NCI-H1105 (cell line): ENCODE measurements around the gene MERTK.
"Not testable (repeated sequence)": the region's sequence is repeated elsewhere in the genome, so short reads cannot be mapped to it uniquely, and the experiment has no call there.

ENCODE experiments used
- DNase-seq: peaks from one replicate; lab custom pipeline; 2025; lab: John Stamatoyannopoulos, UW

Gene MERTK

DNA sequence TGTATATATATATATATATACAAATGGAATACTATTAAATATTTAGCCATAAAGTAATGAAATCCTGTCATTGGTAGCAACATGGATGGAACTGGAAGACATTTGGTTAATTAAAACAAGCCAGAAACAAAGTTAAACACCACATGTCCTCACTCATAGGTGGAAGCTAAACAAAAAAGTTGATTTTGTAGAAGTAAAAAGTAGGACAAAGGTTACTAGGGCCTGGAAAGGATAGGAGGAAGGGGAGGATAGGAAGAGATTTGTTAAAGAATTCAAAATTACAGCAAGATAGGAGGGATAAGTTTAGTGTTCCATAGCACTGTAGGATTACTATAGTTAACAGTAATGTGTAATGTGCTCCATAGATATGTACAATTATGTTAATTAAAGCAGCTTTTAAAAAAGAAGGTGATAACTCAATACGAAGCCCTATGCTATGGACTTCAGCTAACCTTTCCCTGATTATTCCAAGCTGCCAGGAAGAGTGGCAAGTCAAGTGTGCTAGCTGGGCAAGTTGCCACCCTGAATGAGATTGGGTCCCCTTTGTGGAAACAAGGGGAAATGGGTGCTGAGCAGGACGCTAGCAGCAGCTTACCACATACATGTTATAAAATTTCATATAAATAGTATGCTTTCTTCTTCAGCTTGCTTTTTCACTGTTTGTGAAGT lies 12.3 kb downstream of the MERTK start:
- no peak for DNase-seq

DNA sequence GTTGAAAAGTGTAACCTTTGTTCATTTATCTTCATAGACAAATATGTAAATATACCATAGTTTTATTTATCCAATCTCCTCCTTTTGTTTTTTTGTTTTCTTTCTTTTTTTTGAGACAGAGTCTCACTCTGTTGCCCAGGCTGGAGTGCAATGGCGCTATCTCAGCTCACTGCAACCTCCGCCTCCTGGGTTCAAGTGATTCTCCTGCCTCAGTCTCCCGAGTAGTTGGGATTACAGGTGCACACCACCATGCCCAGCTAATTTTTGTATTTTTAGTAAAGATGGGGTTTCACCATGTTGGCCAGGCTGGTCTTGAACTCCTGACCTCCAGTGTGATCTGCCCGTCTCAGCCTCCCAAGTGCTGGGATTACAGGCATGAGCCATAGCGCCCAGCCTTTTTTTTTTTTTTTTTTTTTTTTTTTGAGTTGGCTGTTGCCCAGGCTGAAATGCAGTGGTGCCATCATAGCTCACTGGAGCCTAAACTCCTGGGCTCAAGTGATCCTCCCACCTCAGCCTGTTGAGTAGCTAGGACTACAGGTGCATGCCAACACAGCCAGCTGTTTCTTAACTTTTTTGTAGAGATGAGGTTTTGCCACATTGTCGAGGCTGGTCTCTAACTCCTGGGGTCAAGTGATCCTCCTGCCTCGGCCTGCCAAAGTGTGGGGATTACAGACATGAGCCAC lies 13.0 kb downstream of the MERTK start:
- not testable (repeated sequence) for DNase-seq

- DNase-seq: no peak
Measured at GRCh38 chr2:111912547-111912946, 14.1 kb downstream of the MERTK start.

DNA sequence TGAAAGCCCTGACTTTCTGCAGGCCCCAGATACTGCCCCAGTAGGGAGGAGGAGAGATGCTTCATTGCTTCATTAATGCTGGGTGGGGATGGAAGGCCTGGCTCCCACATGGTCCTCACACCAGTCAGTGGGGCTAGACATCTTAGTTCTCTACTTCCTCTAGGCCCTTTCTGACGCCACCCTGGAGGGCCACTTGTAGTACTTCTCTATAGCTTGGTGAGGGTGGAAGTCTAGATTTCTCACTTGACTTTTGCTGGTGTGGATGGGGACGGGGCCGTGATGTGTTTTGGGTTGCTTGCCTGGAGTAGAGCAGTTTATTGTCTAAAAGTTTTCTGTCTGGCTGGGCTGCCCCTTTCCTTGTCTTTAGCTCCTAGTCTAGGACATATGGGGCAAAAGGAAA lies 18.7 kb downstream of the MERTK start:
- DNase-seq: no peak

- DNase-seq: no peak
Measured at GRCh38 chr2:111918383-111918806, 20.0 kb downstream of the MERTK start.

GRCh38 chr2:111919365-111919764 lies 21.0 kb downstream of the MERTK start:
- no peak for DNase-seq

DNA sequence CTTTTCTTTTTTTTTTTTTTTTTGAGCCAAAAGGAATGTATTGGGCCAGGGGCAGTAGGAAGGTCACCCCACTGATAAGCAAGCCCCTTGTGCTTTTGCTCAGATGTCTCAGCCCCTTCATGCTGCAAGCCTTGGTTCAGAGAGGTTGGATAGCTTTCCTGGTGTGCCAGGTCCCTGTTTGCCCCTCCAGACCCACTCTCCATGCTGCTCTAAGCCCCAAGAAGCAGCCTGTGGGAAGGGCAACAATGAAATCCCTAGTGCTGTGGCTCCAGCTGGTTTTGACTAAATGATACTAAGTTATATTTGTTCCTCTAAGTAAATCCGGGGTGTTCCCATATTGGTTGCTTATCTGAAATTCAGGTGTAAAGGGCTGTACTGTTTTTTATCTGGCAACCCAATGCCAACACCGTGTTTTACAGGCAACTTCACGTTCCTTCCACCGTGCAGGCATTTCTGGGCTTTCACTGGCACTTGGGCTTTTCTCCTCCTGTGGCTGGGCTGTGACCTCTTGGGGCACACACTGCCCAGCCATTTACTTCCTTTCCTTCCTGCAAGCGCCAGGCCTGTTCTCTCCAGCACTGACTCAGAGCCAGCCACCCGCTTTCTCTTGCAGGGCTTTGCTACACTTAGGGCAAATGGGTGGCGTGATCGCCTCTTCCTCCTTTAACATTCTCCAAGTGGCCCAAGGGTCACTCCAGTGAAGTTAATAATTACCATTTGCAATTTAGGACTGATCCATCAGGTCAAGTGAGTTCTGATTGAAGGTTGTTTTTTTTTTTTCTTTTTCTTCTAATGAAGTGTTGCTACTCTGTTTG lies 21.6 kb downstream of the MERTK start:
- no peak for DNase-seq

- DNase-seq: no peak
Measured at GRCh38 chr2:111923276-111923804, 24.9 kb downstream of the MERTK start.

- no peak for DNase-seq
Measured at GRCh38 chr2:111924617-111925107, 26.3 kb downstream of the MERTK start.

- no peak for DNase-seq
Measured at GRCh38 chr2:111927723-111928122, 29.3 kb downstream of the MERTK start.

DNA sequence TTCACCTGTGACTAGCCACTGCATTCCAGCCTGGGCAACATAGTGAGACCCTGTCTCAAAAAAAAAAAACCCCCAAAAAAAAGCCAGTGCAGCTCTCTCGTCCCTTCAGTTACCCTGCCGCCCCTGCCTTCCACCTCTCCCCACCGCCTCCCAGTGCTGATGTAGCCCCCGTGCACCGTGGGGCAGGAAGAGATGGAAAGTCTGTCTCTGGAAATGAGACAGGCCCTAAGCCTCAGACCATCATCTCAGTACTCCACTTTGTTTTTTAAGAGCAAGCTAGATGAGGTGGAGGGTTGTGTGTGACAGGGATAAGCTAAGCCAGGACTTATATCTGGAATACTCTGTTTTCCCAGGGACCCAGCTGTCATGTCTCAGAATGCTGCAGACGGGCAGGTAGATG lies 32.0 kb downstream of the MERTK start:
- no peak for DNase-seq

- no peak for DNase-seq
Measured at GRCh38 chr2:111930875-111931274, 32.5 kb downstream of the MERTK start.

DNA sequence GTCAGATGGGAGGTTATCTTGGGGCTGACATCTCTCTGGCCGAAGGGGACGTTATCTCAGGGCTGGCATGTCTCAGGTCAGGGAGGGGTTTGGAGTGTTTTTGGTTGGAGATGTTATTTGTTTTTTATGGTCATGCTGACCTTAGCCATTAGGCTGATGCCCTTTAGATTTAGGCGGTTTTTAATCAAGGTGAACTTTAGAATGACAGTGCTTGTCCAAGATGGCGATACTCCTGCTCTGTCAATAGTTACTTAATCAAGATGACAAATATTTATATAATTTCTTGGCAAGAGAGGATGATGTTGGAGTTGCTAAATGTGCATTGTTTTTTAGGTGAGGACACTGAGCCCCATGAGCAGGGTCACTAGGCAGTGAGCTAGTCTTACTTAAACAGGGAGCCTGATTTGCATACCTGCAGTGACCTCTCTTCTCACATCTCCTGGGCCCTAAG lies 34.5 kb downstream of the MERTK start:
- DNase-seq: no peak

DNA sequence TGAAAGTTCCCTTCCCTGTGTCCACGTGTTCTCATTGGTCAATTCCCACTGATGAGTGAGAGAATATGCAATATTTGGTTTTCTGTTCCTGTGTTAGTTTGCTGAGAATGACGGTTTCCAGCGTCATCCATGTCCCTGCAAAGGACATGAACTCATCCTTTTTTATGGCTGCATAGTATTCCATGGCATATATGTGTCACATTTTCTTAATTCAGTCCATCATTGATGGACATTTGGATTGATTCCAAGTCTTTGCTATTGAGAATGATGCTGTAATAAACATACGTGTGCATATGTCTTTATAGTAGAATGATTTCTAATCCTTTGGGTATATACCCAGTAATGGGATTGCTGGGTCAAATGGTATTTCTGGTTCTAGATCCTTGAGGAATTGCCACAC lies 35.5 kb downstream of the MERTK start:
- DNase-seq: not testable (repeated sequence)

DNA sequence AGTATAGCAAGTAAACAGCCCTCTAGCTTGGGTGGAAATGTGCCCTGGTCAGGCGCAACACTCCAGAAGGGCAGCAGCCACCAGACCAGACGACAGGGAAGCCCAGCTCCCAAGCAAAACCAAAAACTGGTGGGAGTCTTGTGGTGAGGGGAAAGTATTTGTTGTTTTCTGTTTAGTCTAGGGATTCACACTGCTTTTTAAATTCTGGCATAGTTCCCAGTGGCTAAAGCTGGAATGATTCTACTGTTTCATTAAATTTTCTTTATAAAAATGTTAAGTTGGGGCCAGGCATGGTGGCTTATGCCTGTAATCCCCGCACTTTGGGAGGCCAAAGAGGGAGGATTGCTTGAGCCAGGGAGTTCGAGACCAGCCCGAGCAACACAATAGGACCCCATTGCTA lies 38.5 kb downstream of the MERTK start:
- no peak for DNase-seq

- DNase-seq: no peak
Measured at GRCh38 chr2:111938392-111938791, 40.0 kb downstream of the MERTK start.

GRCh38 chr2:111940333-111941196 lies 42.2 kb downstream of the MERTK start:
- DNase-seq: no peak

DNA sequence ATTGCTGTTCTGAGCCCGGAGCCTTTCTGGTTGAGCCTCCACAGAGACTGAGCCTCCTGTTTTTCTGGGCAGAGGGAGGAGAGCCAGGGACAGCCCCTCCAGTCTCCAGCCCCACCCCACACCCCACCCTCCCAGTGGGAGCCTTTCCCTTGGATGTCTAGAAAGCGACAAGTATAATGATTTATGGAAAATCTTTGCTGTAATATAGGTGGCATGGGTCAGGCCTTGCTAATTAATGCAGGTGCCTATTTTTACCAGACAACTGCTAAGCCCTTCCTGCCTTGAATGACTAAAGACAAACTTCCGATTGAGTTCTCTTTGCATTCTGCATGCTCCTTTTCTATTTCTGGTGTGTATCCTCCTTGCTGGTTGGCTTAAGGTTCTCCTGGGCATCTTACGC lies 43.1 kb downstream of the MERTK start:
- no peak for DNase-seq

DNA sequence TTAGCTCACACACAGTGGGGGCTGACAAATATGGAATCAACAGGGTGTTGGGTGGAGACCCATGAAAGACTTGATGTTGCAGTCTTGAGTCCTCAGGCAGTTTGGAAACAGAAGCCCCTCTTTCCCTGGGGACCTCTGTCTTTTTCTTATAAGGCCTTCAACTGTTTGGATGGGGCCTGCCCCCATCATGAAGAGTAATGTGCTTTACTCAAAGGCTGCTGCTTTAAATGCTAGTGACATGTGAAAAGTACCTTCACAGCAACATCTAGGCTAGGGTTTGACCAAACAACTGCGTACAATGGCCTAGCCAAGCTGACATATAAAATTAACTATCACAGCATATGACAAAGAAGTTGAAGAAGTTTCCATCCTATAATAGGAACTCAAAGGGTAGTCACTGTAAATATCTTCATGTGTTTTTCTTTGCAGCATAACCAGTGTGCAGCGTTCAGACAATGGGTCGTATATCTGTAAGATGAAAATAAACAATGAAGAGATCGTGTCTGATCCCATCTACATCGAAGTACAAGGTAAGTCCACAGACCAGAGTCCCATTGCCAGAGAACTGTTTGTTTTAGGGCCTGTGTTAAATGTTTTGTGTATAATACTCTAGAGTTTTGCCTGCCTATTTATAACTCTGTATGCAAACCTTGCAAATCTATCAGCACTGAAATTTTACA lies 46.3 kb downstream of the MERTK start:
- no peak for DNase-seq

DNA sequence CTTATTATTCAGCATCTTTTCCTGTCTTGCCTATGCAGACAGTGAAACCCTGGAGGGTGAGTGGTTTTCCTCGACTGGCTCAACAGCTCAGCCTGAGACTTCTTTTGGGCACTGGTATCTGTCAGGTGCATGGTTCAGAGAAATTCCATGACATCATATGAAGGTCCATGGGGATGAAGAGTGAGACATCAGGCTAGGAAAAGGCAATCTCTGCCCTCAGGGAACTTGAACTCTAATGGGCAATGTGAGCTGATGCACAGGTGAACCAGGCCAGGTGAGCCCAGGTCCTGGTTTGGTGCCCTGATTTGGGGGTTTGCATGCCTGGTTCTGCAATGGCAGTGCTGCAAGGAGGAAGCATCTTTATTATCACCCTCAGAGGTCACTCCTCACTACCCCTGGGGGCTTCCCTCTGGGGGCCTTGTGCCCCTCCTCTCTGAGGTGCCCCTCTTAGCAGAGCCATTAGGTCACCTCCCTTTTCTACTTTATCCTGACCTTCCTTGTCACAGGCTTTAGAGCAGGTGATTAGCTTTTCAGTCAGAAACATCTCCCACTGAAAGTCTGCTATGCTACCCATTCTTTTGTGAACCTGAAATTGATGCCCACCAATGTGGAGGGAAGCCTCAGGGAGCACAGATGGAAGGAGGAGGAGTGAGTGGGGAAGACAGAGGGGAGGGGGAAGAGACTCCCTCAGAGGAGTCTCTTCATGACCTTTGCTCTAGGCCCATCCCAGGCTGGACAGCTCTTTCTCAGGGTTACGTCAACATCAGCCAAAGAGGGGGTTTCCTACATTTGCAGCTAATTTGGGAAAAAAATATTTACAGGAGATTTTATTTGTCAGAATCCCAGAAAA lies 47.3 kb downstream of the MERTK start:
- no peak for DNase-seq
